ENCODE data around the gene CARM1. TPM values are rescaled to one million over a fixed set of nuclear protein-coding genes. Genes with fewer than 3 reads are reported as not detected.

CARM1 gene
- total RNA-seq, 1 donor from 2014 or later, result 61.8 TPM

DNA sequence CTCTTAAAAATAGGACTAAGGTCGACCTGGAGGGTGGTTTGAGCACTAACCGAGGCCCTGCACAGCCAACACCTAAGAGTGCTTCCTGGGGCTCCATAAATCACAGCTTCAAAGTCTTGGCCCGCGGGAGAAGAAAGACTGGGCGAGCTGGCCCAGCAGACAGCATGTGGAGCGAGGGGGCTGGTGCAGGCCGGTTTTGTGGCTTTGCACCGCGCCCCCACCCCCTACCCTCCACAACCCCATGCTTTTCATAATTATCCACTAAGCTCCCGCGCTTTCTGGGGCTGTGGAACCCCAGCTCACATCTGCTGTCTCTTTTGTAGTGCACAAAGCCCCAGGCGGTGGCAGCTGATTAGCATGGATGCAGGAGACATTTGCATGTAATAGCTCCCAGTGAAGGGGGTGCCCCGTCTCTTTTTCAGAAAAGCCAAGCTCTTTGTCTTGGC, 17.1 kb downstream of the CARM1 start:
- Mint-ChIP-seq H3K36me3 (ENCODE audit: low read depth) (no peaks in the 10 kb centered on the region), H3K9me3 (ENCODE audit: low read depth) (no peaks in the 10 kb centered on the region), H3K27me3 (ENCODE audit: low read depth) (no peaks in the 10 kb centered on the region), H3K4me1 (ENCODE audit: low read depth) (peaks cover 36% of the 10 kb centered on the region), H3K4me3 (ENCODE audit: unreplicated experiment) (no peak overlapping the region), H3K27ac (ENCODE audit: unreplicated experiment) (no peak overlapping the region)
- TF ChIP-seq, protein P1, sequence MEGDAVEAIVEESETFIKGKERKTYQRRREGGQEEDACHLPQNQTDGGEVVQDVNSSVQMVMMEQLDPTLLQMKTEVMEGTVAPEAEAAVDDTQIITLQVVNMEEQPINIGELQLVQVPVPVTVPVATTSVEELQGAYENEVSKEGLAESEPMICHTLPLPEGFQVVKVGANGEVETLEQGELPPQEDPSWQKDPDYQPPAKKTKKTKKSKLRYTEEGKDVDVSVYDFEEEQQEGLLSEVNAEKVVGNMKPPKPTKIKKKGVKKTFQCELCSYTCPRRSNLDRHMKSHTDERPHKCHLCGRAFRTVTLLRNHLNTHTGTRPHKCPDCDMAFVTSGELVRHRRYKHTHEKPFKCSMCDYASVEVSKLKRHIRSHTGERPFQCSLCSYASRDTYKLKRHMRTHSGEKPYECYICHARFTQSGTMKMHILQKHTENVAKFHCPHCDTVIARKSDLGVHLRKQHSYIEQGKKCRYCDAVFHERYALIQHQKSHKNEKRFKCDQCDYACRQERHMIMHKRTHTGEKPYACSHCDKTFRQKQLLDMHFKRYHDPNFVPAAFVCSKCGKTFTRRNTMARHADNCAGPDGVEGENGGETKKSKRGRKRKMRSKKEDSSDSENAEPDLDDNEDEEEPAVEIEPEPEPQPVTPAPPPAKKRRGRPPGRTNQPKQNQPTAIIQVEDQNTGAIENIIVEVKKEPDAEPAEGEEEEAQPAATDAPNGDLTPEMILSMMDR (IDR thresholded peaks at IDR 0.05), result no peak
- DNase-seq (ENCODE audit: low spot score), result no peak

DNA sequence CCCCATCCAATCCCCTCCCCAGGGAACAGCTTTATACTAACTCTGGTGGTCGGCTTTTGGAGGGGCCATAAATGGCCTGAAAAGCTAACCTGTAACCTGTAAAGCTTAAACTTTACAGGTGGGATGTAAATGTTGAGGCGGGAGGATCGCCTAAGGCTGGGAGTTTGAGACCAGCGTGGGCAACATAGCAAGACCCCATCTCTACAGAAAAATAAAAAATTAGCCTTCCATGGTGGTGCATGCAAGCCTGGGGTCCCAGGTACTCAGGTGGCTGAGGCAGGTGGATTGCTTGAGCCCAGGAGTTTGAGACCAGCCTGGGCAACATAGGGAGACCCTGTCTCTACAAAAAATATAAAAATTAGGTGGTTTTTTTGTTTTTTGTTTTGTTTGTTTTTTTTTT, 18.5 kb downstream of the CARM1 start:
- Mint-ChIP-seq H3K36me3 (ENCODE audit: low read depth) (no peaks in the 10 kb centered on the region), H3K4me1 (ENCODE audit: low read depth) (peaks cover 42% of the 10 kb centered on the region), H3K9me3 (ENCODE audit: low read depth) (no peaks in the 10 kb centered on the region), H3K27me3 (ENCODE audit: low read depth) (no peaks in the 10 kb centered on the region), H3K27ac (ENCODE audit: unreplicated experiment) (no peak overlapping the region), H3K4me3 (ENCODE audit: unreplicated experiment) (no peak overlapping the region)
- TF ChIP-seq, protein P1 (IDR thresholded peaks at IDR 0.05), result no peak
- DNase-seq (ENCODE audit: low spot score), result no peak

DNA sequence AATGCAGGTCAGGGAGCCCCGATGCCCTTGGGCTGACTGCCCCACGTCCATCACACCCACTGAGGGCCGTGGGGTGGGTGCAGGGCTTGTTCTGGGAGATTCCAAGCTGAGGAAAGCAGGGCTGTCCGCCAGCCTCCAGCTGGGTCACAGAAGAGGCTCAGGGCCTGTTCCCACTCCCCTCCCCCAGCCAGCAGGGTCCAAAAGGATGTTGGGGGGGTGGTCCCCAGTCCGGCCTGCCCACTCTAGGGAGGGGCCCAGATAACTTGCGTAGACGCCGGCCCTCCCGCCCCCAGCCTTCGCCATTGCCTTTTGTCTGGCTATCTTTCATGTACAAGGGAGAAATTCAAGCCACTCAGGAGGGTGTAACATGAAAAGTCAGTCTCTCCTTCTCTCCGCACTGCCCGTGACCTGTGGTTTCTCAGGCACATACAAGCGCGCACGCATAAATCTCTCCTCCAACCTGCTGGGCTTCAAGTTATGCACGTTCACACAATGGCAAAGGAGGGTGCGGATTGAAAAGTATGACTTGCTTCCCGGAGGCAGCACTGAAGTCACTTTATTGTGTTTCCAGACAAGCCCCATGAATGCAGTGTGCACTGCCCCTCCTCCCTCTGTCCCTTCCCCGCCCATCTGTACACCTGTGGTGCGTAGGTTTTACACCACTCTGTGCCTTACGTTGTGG, 20.2 kb downstream of the CARM1 start:
- Mint-ChIP-seq H3K27me3 (ENCODE audit: low read depth) (no peaks in the 10 kb centered on the region), H3K4me3 (ENCODE audit: unreplicated experiment) (no peak overlapping the region), H3K36me3 (ENCODE audit: low read depth) (no peaks in the 10 kb centered on the region), H3K4me1 (ENCODE audit: low read depth) (peaks cover 44% of the 10 kb centered on the region), H3K9me3 (ENCODE audit: low read depth) (no peaks in the 10 kb centered on the region), H3K27ac (ENCODE audit: unreplicated experiment) (no peak overlapping the region)
- TF ChIP-seq, protein P1 (IDR thresholded peaks at IDR 0.05), result no peak
- no peak for DNase-seq (ENCODE audit: low spot score)

DNA sequence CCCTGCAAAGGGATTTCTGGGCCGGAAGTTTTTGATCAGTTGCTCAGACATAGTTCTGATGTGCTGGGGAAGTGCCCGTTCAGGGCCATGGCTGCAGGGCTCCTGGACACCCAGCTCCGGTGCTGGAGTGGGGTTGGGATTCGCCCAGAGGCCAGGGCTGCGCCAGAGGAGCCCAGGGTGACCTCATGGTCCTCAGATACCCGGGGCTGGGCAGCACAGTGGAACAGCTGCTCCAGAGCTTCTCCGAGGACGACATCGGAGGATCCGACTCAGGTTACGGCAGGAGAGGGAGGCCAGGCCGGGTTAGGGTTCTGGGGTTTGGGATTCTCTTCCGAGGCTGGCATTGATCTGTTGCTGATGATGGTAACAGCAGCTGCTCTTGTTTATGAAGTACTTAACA, 20.9 kb downstream of the CARM1 start:
- H3K9me3 Mint-ChIP-seq (ENCODE audit: low read depth), result no peaks in the 10 kb centered on the region
- no peak for DNase-seq (ENCODE audit: low spot score)
- TF ChIP-seq, protein P1 (IDR thresholded peaks at IDR 0.05), result no peak
- H3K36me3 Mint-ChIP-seq (ENCODE audit: low read depth), result no peaks in the 10 kb centered on the region
- H3K4me3 Mint-ChIP-seq (ENCODE audit: unreplicated experiment), result no peak overlapping the region
- peaks cover 48% of the 10 kb centered on the region for H3K4me1 Mint-ChIP-seq (ENCODE audit: low read depth)
- H3K27me3 Mint-ChIP-seq (ENCODE audit: low read depth), result no peaks in the 10 kb centered on the region
- no peak overlapping the region for H3K27ac Mint-ChIP-seq (ENCODE audit: unreplicated experiment)

DNA sequence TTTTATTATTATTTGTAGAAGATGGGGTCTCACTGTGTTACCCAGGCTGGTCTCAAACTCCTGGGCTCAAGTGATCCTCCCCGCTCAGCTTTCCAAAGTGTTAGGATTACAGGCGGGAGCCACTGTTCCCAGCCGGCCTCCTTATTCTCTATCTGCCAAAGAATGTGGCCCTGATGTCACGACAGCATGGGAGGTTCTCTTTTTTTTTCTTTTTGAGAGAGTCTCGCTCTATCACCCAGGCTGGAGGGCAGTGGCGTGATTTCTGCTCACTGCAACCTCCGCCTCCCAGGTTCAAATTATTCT, 23.5 kb downstream of the CARM1 start:
- no peak overlapping the region for H3K27ac Mint-ChIP-seq (ENCODE audit: unreplicated experiment)
- H3K4me1 Mint-ChIP-seq (ENCODE audit: low read depth), result peaks cover 43% of the 10 kb centered on the region
- no peak for DNase-seq (ENCODE audit: low spot score)
- TF ChIP-seq, protein P1 (IDR thresholded peaks at IDR 0.05), result no peak
- H3K27me3 Mint-ChIP-seq (ENCODE audit: low read depth), result no peaks in the 10 kb centered on the region
- H3K4me3 Mint-ChIP-seq (ENCODE audit: unreplicated experiment), result no peak overlapping the region
- no peaks in the 10 kb centered on the region for H3K9me3 Mint-ChIP-seq (ENCODE audit: low read depth)
- H3K36me3 Mint-ChIP-seq (ENCODE audit: low read depth), result no peaks in the 10 kb centered on the region
